Effector memory CD8-positive, alpha-beta T cell (primary cell): Measurements from ENCODE around the gene DOCK2.

ENCODE experiments used
- ATAC-seq: fragments of 150-1000 bp; cut with Tn5 transposase; replicated peaks from 2 replicates; pipeline ENCODE4 v1.10.0; 2021; ENCODE audit warnings: mild to moderate bottlenecking, moderate library complexity
- DNase-seq, 3 experiments: peaks; one replicate each; pipeline ENCODE4 v3.0.0; 2021
- H3K27ac Mint-ChIP-seq, 2 donors: one replicate each; pipeline ENCODE4 v1.8.0; 2022; ENCODE audit warnings: mild to moderate bottlenecking in 2 of 2, mixed read lengths in 2 of 2, moderate library complexity in 2 of 2
- H3K27me3 Mint-ChIP-seq, 2 donors: one replicate each; pipeline ENCODE4 v1.8.0; 2022; ENCODE audit warnings: mixed read lengths in 2 of 2
- H3K36me3 Mint-ChIP-seq: one replicate; pipeline ENCODE4 v1.8.0; 2022; ENCODE audit warnings: mild to moderate bottlenecking, moderate library complexity, mixed read lengths; ENCODE audit not compliant: insufficient read depth
- H3K4me1 Mint-ChIP-seq, 2 donors: one replicate each; pipeline ENCODE4 v1.8.0; 2022; ENCODE audit warnings: low read depth in 2 of 2, mixed read lengths in 2 of 2
- H3K4me3 Mint-ChIP-seq, 2 donors: one replicate each; pipeline ENCODE4 v1.8.0; 2022; ENCODE audit warnings: mild to moderate bottlenecking in 2 of 2, mixed read lengths in 2 of 2, moderate library complexity in 2 of 2
- H3K9me3 Mint-ChIP-seq, 2 donors: one replicate each; pipeline ENCODE4 v1.8.0; 2022; ENCODE audit warnings: mixed read lengths in 2 of 2

Gene DOCK2

GRCh38 chr5:169904508-169904907 lies 267.4 kb downstream of the DOCK2 start:
- ATAC-seq = no peak
- Mint-ChIP-seq H3K27ac (peak overlapping the region in 1 of 2 donors; percentile 68), H3K9me3 (no peaks in the 10 kb centered on the region), H3K27me3 (no peaks in the 10 kb centered on the region), H3K36me3 (peaks cover 13% of the 10 kb centered on the region), H3K4me1 (peaks cover 31 to 45% of the 10 kb centered on the region in 2 donors), H3K4me3 (no peak overlapping the region)
- no peak for DNase-seq

GRCh38 chr5:169905017-169905416 lies 267.9 kb downstream of the DOCK2 start:
- peaks cover 30 to 43% of the 10 kb centered on the region in 2 donors for H3K4me1 Mint-ChIP-seq
- peak overlapping the region in 1 of 2 donors; percentile 68 for H3K27ac Mint-ChIP-seq
- no peaks in the 10 kb centered on the region for H3K9me3 Mint-ChIP-seq
- H3K27me3 Mint-ChIP-seq = no peaks in the 10 kb centered on the region
- ATAC-seq = no peak
- no peak overlapping the region for H3K4me3 Mint-ChIP-seq
- no peak for DNase-seq
- peaks cover 13% of the 10 kb centered on the region for H3K36me3 Mint-ChIP-seq

DNA sequence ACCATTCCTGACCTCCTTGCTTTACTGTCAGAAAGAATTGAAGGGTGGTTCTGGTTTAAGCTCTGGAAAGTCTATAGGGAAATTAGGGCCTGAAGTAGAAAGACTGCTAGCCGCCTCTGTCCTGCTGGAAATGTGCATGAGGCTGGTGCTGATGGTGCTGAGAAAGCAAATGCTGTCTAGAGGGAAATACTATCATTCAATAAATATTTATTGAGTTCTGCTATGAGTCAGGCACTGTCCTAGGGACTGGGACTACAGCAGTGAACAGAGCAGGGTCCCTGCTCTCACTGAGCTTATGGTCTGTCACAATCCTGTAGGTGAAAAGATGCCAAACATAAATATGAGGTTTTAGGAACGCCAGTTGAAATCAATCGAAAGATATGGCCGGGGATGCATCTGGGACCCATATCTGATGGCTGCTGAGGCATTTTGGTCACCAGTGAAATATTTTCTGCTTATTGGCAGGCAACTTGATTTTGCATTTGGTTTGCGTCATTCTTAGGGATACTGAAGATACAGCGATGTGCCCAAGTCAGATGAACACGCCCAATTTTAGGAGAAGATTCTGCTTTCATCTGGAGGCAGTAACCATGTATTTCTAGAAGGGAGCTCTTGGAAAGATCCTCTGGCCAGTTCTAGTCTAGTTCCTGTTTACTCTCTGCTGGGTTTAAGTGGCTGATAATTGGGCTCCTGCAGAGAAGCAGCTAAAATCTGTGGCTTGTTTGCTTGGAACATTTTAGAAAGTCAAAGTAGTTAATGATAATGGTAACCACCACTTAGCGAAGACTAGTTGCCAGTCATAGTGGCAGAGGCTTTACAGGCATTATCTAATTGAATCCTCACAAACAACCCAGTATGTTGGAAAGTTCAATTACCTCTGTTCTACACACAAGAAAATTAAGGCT lies 269.9 kb downstream of the DOCK2 start:
- Mint-ChIP-seq H3K9me3 (no peaks in the 10 kb centered on the region), H3K36me3 (peaks cover 10% of the 10 kb centered on the region), H3K4me3 (no peak overlapping the region), H3K4me1 (peaks cover 17 to 27% of the 10 kb centered on the region in 2 donors), H3K27ac (no peak overlapping the region), H3K27me3 (no peaks in the 10 kb centered on the region)
- ATAC-seq (no peak), DNase-seq (no peak)

- Mint-ChIP-seq H3K9me3 (no peaks in the 10 kb centered on the region), H3K27me3 (no peaks in the 10 kb centered on the region), H3K4me3 (no peak overlapping the region), H3K27ac (no peak overlapping the region), H3K36me3 (peaks cover 6% of the 10 kb centered on the region), H3K4me1 (peaks cover 9 to 26% of the 10 kb centered on the region in 2 donors)
- DNase-seq = no peak
- ATAC-seq = no peak
These were observed 271.8 kb downstream of the DOCK2 start for GRCh38 chr5:169908864-169909263.

DNA sequence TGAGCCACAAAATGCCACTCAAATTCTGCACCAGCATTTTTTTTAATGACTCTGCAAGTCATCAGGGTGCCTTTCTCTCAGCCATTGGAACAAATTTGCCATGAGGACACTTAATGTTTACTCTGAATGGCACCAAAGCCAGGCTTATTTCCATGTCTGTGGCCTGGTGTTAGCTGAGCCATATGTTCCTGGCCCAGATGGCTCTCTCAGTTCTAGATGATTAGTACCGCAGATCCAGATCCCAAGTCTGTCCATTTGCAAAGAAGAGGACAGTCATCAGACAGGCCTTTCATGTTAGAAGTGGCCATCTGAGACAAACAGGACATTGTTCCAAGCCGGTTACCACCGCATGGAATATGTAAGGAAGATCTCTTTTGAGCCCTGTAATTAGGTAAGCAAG lies 272.9 kb downstream of the DOCK2 start:
- peaks cover 3% of the 10 kb centered on the region for H3K36me3 Mint-ChIP-seq
- no peak overlapping the region for H3K4me3 Mint-ChIP-seq
- H3K27me3 Mint-ChIP-seq = no peaks in the 10 kb centered on the region
- H3K9me3 Mint-ChIP-seq = no peaks in the 10 kb centered on the region
- ATAC-seq = no peak
- no peak for DNase-seq
- H3K27ac Mint-ChIP-seq = no peak overlapping the region
- peaks cover 13 to 18% of the 10 kb centered on the region in 2 donors for H3K4me1 Mint-ChIP-seq

GRCh38 chr5:169910393-169910792 lies 273.3 kb downstream of the DOCK2 start:
- no peak for DNase-seq
- no peak overlapping the region for H3K27ac Mint-ChIP-seq
- H3K4me3 Mint-ChIP-seq = no peak overlapping the region
- peaks cover 12 to 16% of the 10 kb centered on the region in 2 donors for H3K4me1 Mint-ChIP-seq
- H3K36me3 Mint-ChIP-seq = peaks cover 3% of the 10 kb centered on the region
- no peaks in the 10 kb centered on the region for H3K9me3 Mint-ChIP-seq
- no peak for ATAC-seq
- no peaks in the 10 kb centered on the region for H3K27me3 Mint-ChIP-seq

GRCh38 chr5:169911448-169912212 lies 274.6 kb downstream of the DOCK2 start:
- H3K4me1 Mint-ChIP-seq = peaks cover 8 to 16% of the 10 kb centered on the region in 2 donors
- no peak for ATAC-seq
- no peak for DNase-seq
- no peaks in the 10 kb centered on the region for H3K27me3 Mint-ChIP-seq
- no peak overlapping the region for H3K27ac Mint-ChIP-seq
- no peaks in the 10 kb centered on the region for H3K9me3 Mint-ChIP-seq
- H3K36me3 Mint-ChIP-seq = peaks cover 3% of the 10 kb centered on the region
- H3K4me3 Mint-ChIP-seq = no peak overlapping the region

DNA sequence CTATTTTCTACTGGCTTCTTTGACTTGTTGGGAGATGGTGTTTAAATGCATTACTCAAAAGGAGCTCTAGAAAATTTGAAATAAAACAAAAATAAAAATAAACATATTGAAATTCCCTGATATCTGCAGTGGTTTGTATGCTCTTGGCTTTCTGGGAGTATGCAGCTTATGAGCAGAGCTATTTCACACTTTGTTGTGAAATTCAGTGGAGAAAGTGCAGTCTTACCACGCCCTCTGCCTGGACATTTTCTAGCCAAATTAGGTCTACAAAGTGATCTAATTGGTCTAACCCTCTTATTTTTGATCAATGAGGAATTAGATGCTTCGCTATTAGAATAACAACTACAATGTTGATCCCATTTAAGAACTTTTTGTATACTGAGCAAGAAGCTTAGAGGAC lies 276.4 kb downstream of the DOCK2 start:
- no peak for ATAC-seq
- peaks cover 8 to 20% of the 10 kb centered on the region in 2 donors for H3K4me1 Mint-ChIP-seq
- DNase-seq = no peak
- H3K27me3 Mint-ChIP-seq = no peaks in the 10 kb centered on the region
- H3K36me3 Mint-ChIP-seq = peaks cover 3% of the 10 kb centered on the region
- H3K27ac Mint-ChIP-seq = no peak overlapping the region
- no peaks in the 10 kb centered on the region for H3K9me3 Mint-ChIP-seq
- H3K4me3 Mint-ChIP-seq = no peak overlapping the region

- no peak for DNase-seq
- H3K27ac Mint-ChIP-seq = no peak overlapping the region
These were observed 277.7 kb downstream of the DOCK2 start for GRCh38 chr5:169914766-169915165.

GRCh38 chr5:169917500-169917899 lies 280.4 kb downstream of the DOCK2 start:
- H3K4me3 Mint-ChIP-seq = no peak overlapping the region
- DNase-seq = no peak
- H3K27me3 Mint-ChIP-seq = no peaks in the 10 kb centered on the region
- H3K36me3 Mint-ChIP-seq = no peaks in the 10 kb centered on the region
- H3K4me1 Mint-ChIP-seq = peaks cover 4 to 22% of the 10 kb centered on the region in 2 donors
- no peaks in the 10 kb centered on the region for H3K9me3 Mint-ChIP-seq
- H3K27ac Mint-ChIP-seq = peak overlapping the region in 1 of 2 donors; percentile 27
- ATAC-seq = no peak

More at GRCh38 chr5:169914766-169915165, 277.7 kb downstream of the DOCK2 start:
- Mint-ChIP-seq H3K9me3 (no peaks in the 10 kb centered on the region), H3K4me3 (no peak overlapping the region), H3K27me3 (no peaks in the 10 kb centered on the region), H3K36me3 (no peaks in the 10 kb centered on the region), H3K4me1 (peaks cover 8 to 24% of the 10 kb centered on the region in 2 donors)
- no peak for ATAC-seq

DNA sequence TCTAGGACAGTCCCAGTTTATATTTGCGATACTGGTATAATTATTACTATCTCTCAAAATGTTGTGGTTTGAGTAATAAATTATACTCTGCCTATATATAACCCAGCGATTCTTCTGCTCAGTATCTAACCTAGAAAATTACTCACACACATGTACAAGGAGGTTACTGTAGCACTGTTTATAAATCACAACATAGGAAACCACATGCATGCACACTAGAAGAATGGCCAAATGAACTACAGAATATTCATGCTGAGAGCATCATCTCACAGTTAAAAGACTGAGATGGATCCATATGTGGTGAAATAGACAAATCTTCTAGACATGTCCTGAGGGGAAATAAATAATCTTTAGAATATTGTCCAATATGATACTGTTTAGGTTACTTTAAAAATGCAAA lies 281.2 kb downstream of the DOCK2 start:
- Mint-ChIP-seq H3K27ac (no peak overlapping the region), H3K36me3 (no peaks in the 10 kb centered on the region)

DNA sequence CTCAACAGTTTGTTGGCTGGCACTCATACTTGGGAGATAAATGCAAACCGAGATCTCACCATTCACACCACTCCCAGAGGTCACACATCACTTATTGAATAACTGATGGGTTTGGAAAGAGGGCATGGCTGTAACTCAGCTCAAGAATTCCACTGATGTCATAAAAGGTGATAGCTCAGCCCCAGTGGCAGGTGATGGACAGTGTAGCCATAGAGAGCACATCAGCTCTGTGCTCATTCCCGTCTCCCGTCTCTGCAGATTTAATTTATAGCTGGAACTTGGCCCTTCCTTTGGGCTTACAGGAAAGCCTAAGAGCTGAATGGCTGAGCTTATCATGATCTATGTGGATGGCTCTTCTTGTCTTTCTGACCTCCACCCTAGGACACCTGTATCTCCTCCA lies 283.4 kb downstream of the DOCK2 start:
- peaks cover 3% of the 10 kb centered on the region for H3K36me3 Mint-ChIP-seq
- H3K27ac Mint-ChIP-seq = no peak overlapping the region
- no peaks in the 10 kb centered on the region for H3K27me3 Mint-ChIP-seq
- H3K4me3 Mint-ChIP-seq = no peak overlapping the region
- ATAC-seq = no peak
- H3K4me1 Mint-ChIP-seq = peaks cover 10 to 23% of the 10 kb centered on the region in 2 donors
- no peak for DNase-seq
- no peaks in the 10 kb centered on the region for H3K9me3 Mint-ChIP-seq

More for the DNA sequence above, 281.2 kb downstream of the DOCK2 start:
- Mint-ChIP-seq H3K9me3 (no peaks in the 10 kb centered on the region), H3K4me3 (no peak overlapping the region), H3K27me3 (no peaks in the 10 kb centered on the region), H3K4me1 (peaks cover 4 to 19% of the 10 kb centered on the region in 2 donors)
- DNase-seq = no peak
- ATAC-seq = no peak

GRCh38 chr5:169921384-169921783 lies 284.3 kb downstream of the DOCK2 start:
- H3K27ac Mint-ChIP-seq = no peak overlapping the region
- no peaks in the 10 kb centered on the region for H3K27me3 Mint-ChIP-seq
- ATAC-seq = no peak
- H3K4me3 Mint-ChIP-seq = no peak overlapping the region
- no peaks in the 10 kb centered on the region for H3K9me3 Mint-ChIP-seq
- peaks cover 13 to 23% of the 10 kb centered on the region in 2 donors for H3K4me1 Mint-ChIP-seq
- no peak for DNase-seq
- peaks cover 3% of the 10 kb centered on the region for H3K36me3 Mint-ChIP-seq
